Erythroblast (primary cell): ENCODE measurements around the gene PDSS1.
"Not testable (repeated sequence)": the region's sequence is repeated elsewhere in the genome, so short reads cannot be mapped to it uniquely, and the experiment has no call there.

ENCODE experiments used
- DNase-seq, 2 experiments: peaks; one replicate each; lab custom pipeline; 2025; lab: John Stamatoyannopoulos, UW
- GATA1 ChIP-seq: IDR thresholded peaks from 2 replicates; pipeline ENCODE4 v1.6.1; 2011; ENCODE audit warnings: low read depth, mild to moderate bottlenecking, control low read depth, low read length, moderate library complexity
- POLR2A ChIP-seq: IDR thresholded peaks from 2 replicates; pipeline ENCODE4 v1.6.1; 2011; ENCODE audit warnings: mild to moderate bottlenecking, low read length

Gene PDSS1

GRCh38 chr10:26780106-26780792, 82.7 kb downstream of the PDSS1 start:
- TF ChIP-seq POLR2A (no peak), GATA1 (no peak)
- no peak for DNase-seq

- DNase-seq = no peak
- TF ChIP-seq GATA1 = no peak
- no peak for TF ChIP-seq POLR2A
These were observed 83.5 kb downstream of the PDSS1 start for GRCh38 chr10:26780793-26781601.

GRCh38 chr10:26781797-26782196, 84.3 kb downstream of the PDSS1 start:
- no peak for DNase-seq

GRCh38 chr10:26787362-26787761, 89.9 kb downstream of the PDSS1 start:
- no peak for DNase-seq
- TF ChIP-seq GATA1 = no peak
- TF ChIP-seq POLR2A = no peak

More at GRCh38 chr10:26781797-26782196, 84.3 kb downstream of the PDSS1 start:
- TF ChIP-seq GATA1 = no peak
- TF ChIP-seq POLR2A = no peak

GRCh38 chr10:26789779-26790178, 92.3 kb downstream of the PDSS1 start:
- DNase-seq = not testable (repeated sequence)

GRCh38 chr10:26790221-26790995, 92.9 kb downstream of the PDSS1 start:
- DNase-seq = no peak
- TF ChIP-seq POLR2A (no peak), GATA1 (no peak)

GRCh38 chr10:26792758-26793495, 95.4 kb downstream of the PDSS1 start:
- TF ChIP-seq POLR2A = no peak
- no peak for TF ChIP-seq GATA1
- DNase-seq = no peak
